ENCODE measurements around the gene IBA57. TPM values are rescaled to one million over a fixed set of nuclear protein-coding genes. Genes with fewer than 3 reads are reported as not detected.
"Not testable (repeated sequence)": the region's sequence is repeated elsewhere in the genome, so short reads cannot be mapped to it uniquely, and the experiment has no call there.

IBA57 gene
- total and polyA plus RNA-seq, 11 donors = 4.8 to 18.6 (median 11.8) TPM

DNA sequence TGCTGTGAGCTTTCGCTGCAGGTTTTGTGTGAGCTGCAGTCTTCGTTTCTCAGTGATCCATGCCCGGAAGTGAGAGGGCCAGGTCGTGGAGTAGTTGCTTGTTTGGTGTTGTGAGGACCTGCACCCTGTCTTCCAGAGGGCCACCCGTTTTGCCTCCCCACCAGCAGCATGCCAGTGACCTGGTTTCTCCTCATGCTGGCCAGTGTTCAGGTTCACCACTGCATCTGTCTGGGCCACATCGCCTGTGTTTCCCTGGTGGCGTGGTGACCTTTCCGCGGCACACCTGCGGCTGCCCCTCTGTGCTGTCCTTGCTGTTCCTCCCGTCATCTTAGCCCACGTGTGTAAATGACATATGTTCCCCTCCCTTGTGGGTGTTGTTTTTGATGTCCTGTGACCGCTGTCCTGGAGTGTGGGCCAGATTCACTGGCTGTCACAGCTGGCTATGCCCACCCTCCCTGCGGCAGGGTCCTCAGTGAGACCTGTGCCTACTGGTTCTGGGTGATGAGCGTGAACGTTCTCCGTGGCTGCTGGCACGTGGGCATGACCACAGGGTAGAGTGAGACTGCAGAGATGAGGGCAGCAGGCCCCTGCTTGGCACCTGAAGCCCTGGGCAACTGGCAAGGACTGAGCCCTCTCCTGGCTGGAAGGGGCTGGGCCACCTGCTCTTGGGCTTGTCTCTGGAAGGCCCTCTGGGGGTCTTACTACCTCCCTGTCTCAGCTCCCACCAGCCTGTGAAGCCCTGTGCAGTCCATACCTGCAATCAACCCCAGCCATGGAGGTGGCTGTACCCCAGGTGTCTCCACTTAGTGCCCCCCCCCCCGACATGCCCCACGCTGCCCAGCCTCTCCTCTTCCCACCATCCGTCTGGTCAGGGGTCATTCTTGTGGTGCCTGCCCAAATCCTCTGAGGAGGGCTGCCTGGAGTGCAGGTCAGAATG is 7.3 kb downstream of the IBA57 start:
- DNase-seq (peak in 1 of 5 donors; percentile 61), ATAC-seq (no peak)
- H3K9me3 ChIP-seq = no peaks in the 10 kb centered on the region
- H3K4me1 ChIP-seq = peaks cover 0 to 30% (median 5%) of the 10 kb centered on the region in 12 donors
- no peaks in the 10 kb centered on the region for H3K27me3 ChIP-seq
- 85 to 89% (median 88%) methylated on average over 17 to 21 of the region's 21 CpGs for WGBS, 4 donors
- TF ChIP-seq POLR2A (IDR thresholded peaks at IDR 0.05) = no peak
- TF ChIP-seq, protein P1, sequence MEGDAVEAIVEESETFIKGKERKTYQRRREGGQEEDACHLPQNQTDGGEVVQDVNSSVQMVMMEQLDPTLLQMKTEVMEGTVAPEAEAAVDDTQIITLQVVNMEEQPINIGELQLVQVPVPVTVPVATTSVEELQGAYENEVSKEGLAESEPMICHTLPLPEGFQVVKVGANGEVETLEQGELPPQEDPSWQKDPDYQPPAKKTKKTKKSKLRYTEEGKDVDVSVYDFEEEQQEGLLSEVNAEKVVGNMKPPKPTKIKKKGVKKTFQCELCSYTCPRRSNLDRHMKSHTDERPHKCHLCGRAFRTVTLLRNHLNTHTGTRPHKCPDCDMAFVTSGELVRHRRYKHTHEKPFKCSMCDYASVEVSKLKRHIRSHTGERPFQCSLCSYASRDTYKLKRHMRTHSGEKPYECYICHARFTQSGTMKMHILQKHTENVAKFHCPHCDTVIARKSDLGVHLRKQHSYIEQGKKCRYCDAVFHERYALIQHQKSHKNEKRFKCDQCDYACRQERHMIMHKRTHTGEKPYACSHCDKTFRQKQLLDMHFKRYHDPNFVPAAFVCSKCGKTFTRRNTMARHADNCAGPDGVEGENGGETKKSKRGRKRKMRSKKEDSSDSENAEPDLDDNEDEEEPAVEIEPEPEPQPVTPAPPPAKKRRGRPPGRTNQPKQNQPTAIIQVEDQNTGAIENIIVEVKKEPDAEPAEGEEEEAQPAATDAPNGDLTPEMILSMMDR (IDR thresholded peaks at IDR 0.05) = no peak
- intact Hi-C loops (cut with DNase I) = loop anchor here in 1 of 10 donors (10.0 kb wide), 1 partner anchor 48 kb away; no protein-coding TSS in a partner anchor
- H3K27ac ChIP-seq = no peak overlapping the region
- no peak overlapping the region for H3K4me3 ChIP-seq
- H3K36me3 ChIP-seq = peaks cover 0 to 22% (median 6%) of the 10 kb centered on the region in 9 donors

DNA sequence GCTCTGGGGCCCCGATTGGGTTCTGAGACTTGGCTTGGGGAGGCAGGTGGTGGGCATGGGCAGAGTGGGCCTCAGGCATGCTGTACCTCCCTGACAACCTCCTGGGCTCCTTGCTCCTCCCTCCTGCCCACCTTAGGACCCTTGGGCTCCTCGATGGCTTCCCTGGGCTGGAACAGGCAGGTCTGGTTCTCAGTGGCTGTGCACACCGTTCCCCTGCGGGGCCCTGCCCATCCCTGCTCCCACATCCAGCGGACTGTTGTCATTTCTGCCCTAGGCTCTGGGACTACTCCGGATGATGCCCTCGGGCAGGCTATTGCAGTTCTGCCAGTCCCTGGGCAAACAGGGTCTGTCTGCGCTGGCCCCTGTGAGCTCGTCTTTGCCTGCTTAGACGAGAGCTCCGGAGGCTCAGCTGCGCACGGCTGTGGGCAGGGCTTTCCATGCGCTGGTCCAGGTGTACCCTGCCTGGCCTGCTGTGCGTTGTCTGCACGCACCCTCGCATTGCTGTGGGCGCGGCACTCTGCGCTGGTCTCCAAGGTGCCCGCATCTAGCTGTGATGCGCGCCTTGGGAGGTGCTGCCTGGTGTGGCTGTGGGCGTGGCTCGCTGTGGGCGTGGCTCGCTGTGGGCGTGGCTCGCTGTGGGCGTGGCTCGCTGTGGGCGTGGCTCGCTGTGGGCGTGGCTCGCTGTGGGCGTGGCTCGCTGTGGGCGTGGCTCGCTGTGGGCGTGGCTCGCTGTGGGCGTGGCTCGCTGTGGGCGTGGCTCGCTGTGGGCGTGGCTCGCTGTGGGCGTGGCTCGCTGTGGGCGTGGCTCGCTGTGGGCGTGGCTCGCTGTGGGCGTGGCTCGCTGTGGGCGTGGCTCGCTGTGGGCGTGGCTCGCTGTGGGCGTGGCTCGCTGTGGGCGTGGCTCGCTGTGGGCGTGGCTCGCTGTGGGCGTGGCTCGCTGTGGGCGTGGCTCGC is 8.2 kb downstream of the IBA57 start:
- WGBS, 4 donors = 61 to 95% (median 65%) methylated on average over 4 to 39 of the region's 69 CpGs
- H3K9me3 ChIP-seq, H3K27me3 ChIP-seq, H3K27ac ChIP-seq: not testable (repeated sequence)
- Histone ChIP-seq H3K36me3 (peaks cover 0 to 19% (median 6%) of the 10 kb centered on the region in 9 donors), H3K4me1 (peaks cover 0 to 30% (median 6%) of the 10 kb centered on the region in 12 donors), H3K4me3 (peak overlapping the region in 1 of 12 donors; percentile 13)
- intact Hi-C loops (cut with DNase I) = loop anchor here in 1 of 10 donors (10.0 kb wide), 1 partner anchor 49 kb away; no protein-coding TSS in a partner anchor
- DNase-seq (peak in 1 of 5 donors; percentile 62), ATAC-seq (peak in 2 of 4 donors; percentile 11 to 17)

DNA sequence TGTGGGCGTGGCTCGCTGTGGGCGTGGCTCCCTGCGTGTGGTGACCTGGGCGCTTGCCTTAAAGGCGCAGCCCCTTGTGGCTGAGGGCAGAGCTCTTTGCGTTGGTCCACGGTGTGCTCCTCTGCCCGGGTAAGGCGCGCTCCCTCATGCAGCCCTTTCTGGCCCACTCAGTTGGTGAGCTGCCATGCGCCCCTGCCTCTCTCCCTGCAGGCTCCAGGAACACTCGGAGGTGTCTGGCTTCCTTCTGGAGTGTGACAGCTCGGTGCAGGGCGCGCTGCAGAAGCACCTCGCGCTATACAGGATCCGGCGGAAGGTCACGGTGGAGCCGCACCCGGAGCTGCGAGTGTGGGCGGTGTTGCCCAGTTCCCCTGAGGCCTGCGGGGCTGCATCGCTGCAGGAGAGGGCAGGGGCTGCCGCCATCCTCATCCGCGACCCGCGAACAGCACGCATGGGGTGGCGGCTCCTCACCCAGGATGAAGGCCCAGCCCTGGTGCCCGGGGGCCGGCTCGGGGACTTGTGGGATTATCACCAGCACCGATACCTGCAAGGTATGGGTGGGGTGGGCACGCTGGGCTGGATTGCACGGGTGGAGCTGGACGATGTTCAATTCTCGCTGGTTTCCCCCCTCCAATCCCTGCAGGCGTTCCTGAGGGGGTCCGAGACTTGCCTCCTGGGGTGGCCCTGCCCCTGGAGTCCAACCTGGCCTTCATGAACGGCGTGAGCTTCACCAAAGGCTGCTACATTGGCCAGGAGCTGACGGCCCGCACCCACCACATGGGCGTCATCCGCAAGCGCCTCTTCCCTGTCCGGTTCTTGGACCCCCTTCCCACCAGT is 9.1 kb downstream of the IBA57 start:
- Histone ChIP-seq H3K36me3 (peaks cover 0 to 19% (median 6%) of the 10 kb centered on the region in 9 donors), H3K4me1 (peaks cover 0 to 30% (median 8%) of the 10 kb centered on the region in 12 donors), H3K9me3 (no peaks in the 10 kb centered on the region), H3K4me3 (no peak overlapping the region), H3K27me3 (no peaks in the 10 kb centered on the region), H3K27ac (peak overlapping the region in 1 of 12 donors; percentile 29)
- DNase-seq (peak in 1 of 5 donors; percentile 60), ATAC-seq (peak in 1 of 4 donors; percentile 7)
- intact Hi-C loops (cut with DNase I) = loop anchor here in 1 of 10 donors (10.0 kb wide), 1 partner anchor 50 kb away; no protein-coding TSS in a partner anchor
- no peak for TF ChIP-seq POLR2A (IDR thresholded peaks at IDR 0.05)
- TF ChIP-seq, protein P1 (IDR thresholded peaks at IDR 0.05) = no peak
- 84 to 95% (median 90%) methylated on average over 30 to 52 of the region's 52 CpGs for WGBS, 4 donors
